ENCODE data around the gene RNF38.
"Not testable (repeated sequence)": the region's sequence is repeated elsewhere in the genome, so short reads cannot be mapped to it uniquely, and the experiment has no call there.

Gene RNF38

GRCh38 chr9:36423206-36423605, 23.1 kb upstream of the RNF38 start:
- no peak overlapping the region for H3K27ac ChIP-seq
- H3K9me3 ChIP-seq = no peaks in the 10 kb centered on the region
- H3K27me3 ChIP-seq = no peaks in the 10 kb centered on the region
- TF ChIP-seq CTCF (IDR thresholded peaks at IDR 0.05) = no peak
- H3K36me3 ChIP-seq = peaks cover 17% of the 10 kb centered on the region
- no peak overlapping the region for H3K4me3 ChIP-seq (ENCODE audit: low read depth in 1 of 2, low read length in 1 of 2)
- H3K4me1 ChIP-seq (ENCODE audit: control insufficient read depth in 1 of 2, insufficient read depth in 1 of 2, low read depth in 1 of 2, low read length in 1 of 2) = no peaks in the 10 kb centered on the region

- H3K36me3 ChIP-seq = peaks cover 13% of the 10 kb centered on the region
- H3K27ac ChIP-seq = no peak overlapping the region
- H3K4me3 ChIP-seq (ENCODE audit: low read depth in 1 of 2, low read length in 1 of 2) = no peak overlapping the region
- no peaks in the 10 kb centered on the region for H3K9me3 ChIP-seq
- H3K27me3 ChIP-seq = no peaks in the 10 kb centered on the region
- no peak for TF ChIP-seq CTCF (IDR thresholded peaks at IDR 0.05)
- H3K4me1 ChIP-seq (ENCODE audit: control insufficient read depth in 1 of 2, insufficient read depth in 1 of 2, low read depth in 1 of 2, low read length in 1 of 2) = no peaks in the 10 kb centered on the region
These were observed 16.8 kb upstream of the RNF38 start for GRCh38 chr9:36416890-36417289.

- no peak overlapping the region for H3K27ac ChIP-seq
- no peaks in the 10 kb centered on the region for H3K4me1 ChIP-seq (ENCODE audit: control insufficient read depth in 1 of 2, insufficient read depth in 1 of 2, low read depth in 1 of 2, low read length in 1 of 2)
- no peak overlapping the region for H3K4me3 ChIP-seq (ENCODE audit: low read depth in 1 of 2, low read length in 1 of 2)
- no peaks in the 10 kb centered on the region for H3K9me3 ChIP-seq
- peaks cover 9% of the 10 kb centered on the region for H3K36me3 ChIP-seq
- TF ChIP-seq CTCF (IDR thresholded peaks at IDR 0.05) = no peak
- H3K27me3 ChIP-seq = no peaks in the 10 kb centered on the region
These were observed 15.9 kb upstream of the RNF38 start for GRCh38 chr9:36415822-36416525.

- not testable (repeated sequence) for H3K9me3 ChIP-seq; H3K4me3 ChIP-seq (ENCODE audit: low read depth in 1 of 2, low read length in 1 of 2); H3K27me3 ChIP-seq; H3K27ac ChIP-seq; H3K36me3 ChIP-seq; H3K4me1 ChIP-seq (ENCODE audit: control insufficient read depth in 1 of 2, insufficient read depth in 1 of 2, low read depth in 1 of 2, low read length in 1 of 2)
These were observed 11.3 kb upstream of the RNF38 start for GRCh38 chr9:36411410-36411809.

- H3K36me3 ChIP-seq; H3K4me1 ChIP-seq (ENCODE audit: control insufficient read depth in 1 of 2, insufficient read depth in 1 of 2, low read depth in 1 of 2, low read length in 1 of 2); H3K27me3 ChIP-seq; H3K27ac ChIP-seq; H3K9me3 ChIP-seq; H3K4me3 ChIP-seq (ENCODE audit: low read depth in 1 of 2, low read length in 1 of 2): not testable (repeated sequence)
These were observed 9.0 kb upstream of the RNF38 start for GRCh38 chr9:36409076-36409475.

- no peak overlapping the region for H3K4me3 ChIP-seq (ENCODE audit: low read depth in 1 of 2, low read length in 1 of 2)
- H3K27ac ChIP-seq = no peak overlapping the region
- TF ChIP-seq CTCF (IDR thresholded peaks at IDR 0.05) = peak; percentile 93
These were observed 7.2 kb upstream of the RNF38 start for GRCh38 chr9:36407122-36407723.

More at GRCh38 chr9:36407122-36407723, 7.2 kb upstream of the RNF38 start:
- Histone ChIP-seq H3K4me1 (ENCODE audit: control insufficient read depth in 1 of 2, insufficient read depth in 1 of 2, low read depth in 1 of 2, low read length in 1 of 2) (no peaks in the 10 kb centered on the region), H3K36me3 (no peaks in the 10 kb centered on the region), H3K27me3 (no peaks in the 10 kb centered on the region), H3K9me3 (no peaks in the 10 kb centered on the region)

Data from neutrophil (primary cell).